GM19238 (cell line): ENCODE data around the gene NSG1.
"Not testable (repeated sequence)": the region's sequence is repeated elsewhere in the genome, so short reads cannot be mapped to it uniquely, and the experiment has no call there.

Experiments used
- DNase-seq: peaks from one replicate; pipeline ENCODE4 v3.0.0; 2011; ENCODE audit warnings: low spot score; ENCODE audit not compliant: insufficient read length

Gene NSG1

DNA sequence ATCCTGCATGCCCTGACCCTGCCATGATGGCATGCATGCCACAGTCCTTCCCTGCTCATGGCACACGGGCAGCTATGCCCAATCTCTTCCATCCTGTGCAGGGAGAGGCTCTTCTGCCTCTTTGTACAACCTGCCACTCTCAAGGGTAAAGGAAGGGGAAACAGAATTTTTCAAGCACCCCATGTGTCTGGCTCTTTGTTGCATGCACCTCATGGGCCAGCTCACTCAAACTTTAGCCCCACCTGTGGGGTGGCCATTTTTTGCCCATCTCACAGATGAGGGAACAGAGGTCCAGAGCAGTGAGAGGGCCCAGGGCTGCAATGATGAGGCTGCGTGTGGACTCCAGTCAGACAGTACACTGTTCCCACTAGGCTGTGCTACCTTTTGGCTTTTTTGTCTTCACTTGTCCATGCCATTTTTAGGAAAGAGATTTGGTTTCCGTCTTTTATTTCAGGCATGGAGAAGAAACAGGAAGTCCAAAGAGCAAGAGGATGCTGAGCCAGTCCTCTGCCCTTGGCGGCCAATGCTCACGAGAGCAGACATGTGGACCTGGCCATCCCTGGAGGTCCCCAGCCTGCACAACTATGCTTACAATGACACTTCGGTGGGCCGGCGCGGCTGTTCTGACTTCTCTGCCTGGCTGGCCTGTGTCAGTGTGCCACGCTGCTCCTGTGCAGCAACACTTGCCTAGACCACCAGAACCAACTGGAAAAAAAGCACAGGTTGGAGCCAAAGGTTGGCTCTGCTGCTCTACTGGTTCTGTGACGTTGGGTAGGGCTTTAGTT lies 45.6 kb downstream of the NSG1 start:
- DNase-seq = no peak

DNA sequence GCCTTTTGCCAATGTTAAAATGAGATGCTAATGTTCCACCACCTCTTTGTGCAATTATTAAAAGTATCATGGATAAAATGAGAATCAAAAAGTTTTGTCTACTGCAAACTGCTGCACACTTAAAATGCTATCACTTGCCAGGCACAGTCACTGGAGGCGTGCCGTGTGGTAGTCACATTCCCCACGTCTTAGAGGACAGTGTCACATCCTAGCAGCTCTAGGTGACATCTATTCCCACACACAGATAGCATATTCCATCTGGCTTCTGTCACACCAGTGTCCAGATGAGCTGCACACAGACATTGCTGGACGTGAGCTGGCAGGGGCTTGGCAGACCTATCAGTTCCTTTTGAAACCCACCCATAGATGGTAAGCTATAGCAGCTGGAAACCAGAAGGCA lies 47.0 kb downstream of the NSG1 start:
- DNase-seq = no peak

DNA sequence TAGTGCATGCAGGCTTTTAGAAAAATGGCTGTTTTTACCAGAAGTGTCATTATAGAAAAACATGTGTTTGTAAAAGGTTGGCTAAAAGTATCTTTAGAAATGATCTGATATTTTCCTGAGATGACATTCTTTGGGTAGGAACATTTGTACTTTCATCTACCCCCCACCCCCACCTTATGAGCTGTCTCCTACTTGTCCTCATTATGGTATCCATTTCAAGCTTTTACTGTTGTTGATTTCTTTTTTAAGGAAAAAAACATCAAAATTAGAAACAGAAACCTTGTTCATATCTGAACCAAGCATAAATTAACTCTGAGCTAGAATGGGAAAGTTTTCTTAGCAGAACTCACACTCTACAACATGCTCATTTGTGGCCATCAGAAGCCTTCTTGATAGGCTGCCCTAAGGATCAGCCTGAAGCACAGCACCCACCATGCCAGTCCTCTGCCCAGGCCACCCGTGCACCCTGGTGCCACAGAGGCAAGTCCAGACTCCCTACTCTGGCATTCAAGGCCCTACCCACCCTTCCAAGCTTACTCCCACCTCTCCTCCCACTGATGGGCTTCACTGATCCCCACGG lies 49.4 kb downstream of the NSG1 start:
- DNase-seq = no peak

DNA sequence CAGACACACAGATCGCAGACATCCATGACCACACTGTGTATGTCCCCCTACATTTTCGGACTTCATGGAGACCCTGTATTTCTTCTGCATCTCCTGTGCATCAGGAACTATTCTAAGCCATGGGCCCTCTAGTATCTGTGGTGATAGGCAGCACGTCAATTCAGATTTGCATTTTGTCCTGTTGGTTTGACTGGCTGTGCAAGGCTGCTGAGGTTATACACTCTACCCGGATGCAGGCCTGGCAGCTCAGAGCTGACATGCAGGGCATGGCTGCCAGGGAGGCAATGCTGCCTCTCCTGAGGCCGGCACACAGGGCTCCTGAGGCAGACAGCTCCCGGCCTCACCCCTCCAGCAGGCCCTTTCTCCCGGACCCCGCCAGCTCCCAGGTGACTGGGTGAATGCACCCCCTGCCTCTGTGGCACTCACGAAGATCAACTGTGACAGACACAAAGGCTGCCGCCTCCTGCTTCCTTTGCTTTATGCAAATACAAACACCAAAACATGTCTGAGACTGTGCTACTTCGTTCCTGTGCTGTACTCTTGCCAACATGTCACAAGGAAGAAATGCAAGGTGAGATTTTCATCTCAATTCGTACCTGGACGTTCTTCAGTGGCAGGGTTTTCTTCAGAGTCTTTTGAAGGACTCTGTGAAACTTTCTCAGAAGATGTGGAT lies 51.0 kb downstream of the NSG1 start:
- no peak for DNase-seq

DNA sequence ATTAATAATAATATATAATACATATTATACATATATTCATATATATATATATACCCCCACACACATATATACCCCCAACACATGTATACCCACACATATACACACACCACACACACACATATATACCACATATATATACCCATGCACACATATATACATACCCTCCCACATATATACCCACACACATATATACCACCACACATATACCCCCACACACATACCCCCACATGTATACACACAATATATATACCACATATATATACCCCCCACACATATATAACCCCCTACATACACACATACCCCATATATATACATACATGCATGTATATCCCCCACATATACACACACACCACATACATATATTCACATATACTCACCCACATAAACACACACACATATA lies 52.0 kb downstream of the NSG1 start:
- no peak for DNase-seq

DNA sequence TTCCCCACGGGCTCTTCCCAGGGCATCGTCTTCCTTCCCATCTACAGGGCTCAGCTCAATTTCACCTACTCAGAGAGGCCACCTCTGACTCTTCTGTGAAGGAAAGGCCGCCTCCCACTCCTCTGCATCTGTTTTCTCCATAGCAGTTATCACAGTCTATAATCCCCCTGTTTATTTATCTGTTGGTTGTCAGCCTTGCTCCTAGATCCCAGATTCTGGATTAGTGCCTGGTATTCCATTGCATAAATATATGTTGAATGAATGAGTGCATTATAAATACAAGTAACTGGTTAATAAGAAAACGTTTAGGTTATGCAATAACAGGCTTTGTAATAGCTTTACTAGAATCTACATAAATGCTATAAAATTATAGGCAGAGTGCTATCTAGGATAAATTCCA lies 52.9 kb downstream of the NSG1 start:
- DNase-seq = no peak

DNA sequence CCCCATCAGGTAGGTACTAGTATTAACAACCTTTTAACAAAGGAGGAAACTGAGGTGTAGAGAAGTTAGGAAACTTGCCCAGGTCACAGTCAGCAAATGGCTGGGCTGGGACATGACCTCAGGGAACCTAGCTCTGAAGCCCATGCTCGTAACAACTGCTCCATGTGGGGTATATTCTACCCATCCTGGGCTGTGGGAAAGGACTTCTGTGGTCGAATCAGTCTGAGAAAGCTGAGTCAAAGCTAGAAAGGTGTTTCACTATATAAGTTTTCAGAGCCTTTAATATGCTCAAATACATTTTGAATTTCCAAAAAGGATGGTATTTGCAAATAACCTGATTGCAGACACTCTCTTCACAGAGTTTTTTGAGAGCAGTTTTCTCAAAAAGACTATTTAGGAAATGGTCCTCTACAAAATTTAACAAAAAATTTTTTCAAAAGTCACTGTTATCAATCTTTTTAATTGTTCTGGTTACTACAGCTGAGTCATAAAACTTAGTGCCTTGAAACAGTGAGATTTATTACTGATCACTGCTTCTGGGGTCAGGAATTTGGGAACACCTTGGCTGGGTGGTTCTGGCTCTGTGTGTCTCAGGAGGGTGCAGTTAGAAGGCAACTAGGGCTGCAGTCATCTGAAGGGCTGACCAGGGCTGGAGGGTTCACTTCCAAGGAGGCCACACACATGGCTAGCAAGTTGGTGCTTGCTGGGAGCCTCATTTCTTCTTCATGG lies 53.6 kb downstream of the NSG1 start:
- no peak for DNase-seq

DNA sequence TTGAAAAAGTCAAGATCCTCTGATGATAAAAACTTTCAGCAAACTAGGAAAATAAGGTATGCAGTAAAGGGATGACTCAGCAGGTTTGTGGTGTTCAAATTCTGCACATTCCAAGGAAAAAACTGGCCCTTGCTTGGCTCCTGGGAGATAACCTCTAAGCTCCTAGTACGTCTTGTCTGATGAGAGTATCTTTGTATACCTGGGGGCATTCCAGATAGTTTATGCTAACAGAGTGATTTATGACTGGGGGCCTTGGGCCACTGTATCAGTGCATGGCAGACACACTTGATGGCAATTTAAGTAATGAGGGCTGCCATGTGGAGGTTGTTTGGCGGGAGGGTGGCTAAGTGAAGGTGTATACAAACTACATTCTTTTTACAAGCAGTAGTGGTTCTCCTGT lies 56.9 kb downstream of the NSG1 start:
- DNase-seq = no peak

DNA sequence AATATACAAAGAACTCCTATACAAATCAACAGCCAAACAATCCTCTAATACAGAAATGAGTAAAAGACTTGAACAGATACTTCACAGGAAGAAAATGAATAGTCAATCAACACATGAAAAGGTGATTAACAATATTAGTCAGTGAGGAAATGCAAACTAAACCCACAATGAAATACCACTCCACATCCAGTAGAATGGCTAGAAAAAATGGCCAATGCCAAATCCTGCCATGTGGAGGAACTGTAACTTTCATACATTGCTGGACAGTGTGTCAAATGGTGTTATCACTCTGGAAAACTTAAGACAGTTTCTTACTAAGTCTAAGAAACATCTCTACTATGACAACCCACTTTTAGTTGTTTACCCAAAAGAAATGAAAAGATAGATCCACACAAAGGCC lies 59.5 kb downstream of the NSG1 start:
- no peak for DNase-seq

DNA sequence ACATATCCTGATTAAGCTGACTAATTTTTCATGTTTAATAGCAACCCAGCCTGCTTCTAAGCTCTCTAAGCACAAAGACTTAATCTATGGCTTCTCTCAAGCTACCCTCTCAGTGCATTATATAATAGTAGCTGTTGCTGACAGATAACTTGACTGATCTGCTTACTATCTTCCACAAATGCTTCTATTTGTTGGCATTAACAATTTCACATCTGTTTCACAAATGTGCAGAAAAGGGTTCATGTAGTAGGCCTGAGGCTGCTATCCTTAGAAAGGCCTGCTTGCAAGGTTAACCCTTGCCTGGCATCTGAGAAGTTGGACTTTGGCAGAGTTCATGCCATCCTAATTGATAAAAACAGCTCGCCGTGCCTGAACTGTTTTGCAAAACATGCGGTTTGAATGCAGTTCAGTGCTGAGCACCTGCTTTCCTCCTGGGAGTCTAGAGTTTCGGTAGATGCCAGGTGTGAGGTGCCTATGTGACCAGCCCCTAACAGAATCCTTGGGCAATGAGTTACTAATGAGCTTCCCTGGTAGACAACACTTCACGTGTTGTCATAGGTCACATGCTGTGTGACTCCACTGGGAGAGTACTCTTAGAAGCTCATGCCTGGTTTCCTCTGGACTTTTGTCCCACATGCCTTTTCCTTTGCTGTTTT lies 68.4 kb downstream of the NSG1 start:
- no peak for DNase-seq

DNA sequence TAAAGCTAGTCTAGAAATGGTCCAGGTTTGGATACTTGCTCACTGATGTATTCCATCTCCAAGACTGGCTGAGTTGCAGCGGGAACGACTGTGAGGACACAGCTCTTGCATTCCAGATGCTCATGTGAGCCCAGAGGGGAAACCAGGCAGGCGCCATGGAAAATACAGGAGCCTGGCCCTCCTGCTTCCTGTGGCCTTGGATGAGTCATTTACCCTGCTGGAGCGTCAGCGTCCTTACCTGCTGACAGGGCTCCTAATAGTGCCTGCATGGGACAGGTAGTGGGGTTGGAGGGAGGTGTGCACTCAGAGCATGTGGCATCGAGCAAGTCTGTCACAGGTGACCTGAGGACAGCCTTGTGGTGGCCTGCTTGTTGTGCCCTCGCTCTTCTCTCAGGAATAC lies 69.4 kb downstream of the NSG1 start:
- DNase-seq = no peak

DNA sequence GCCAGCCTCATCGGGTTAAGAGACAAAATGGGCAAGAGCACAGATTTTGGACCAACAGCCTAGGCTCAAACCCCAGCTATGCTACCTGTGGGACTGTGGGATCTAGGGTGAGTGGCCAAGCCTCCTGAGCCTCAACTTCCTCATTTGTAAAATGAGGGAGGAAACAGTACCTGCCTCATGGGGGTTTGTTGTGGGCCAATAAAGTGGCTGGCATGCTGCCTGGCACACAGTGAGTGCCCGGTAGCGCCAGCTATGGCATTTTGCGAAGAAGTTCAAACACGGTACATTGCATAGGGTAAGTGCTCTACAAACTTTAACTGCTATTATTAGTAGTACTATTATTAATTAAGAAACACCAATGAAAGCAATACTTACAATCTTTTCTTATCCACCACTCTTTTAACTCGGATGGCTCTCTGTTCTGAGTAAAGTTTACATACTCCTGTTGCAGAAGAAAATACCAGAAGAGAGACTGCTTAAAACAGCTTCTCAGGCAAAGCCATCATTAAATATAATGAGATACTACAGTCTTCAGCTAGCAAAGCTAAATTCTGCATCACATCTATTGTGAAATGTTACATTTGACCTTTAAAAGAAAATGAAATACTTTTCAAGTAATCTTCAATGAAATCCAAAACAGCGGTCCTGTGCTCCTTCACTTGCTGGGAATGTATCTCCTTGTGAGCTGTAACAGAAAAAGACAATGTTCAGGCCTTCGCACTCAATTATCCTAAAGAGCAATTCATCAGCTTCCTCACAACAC lies 70.1 kb downstream of the NSG1 start:
- no peak for DNase-seq

DNA sequence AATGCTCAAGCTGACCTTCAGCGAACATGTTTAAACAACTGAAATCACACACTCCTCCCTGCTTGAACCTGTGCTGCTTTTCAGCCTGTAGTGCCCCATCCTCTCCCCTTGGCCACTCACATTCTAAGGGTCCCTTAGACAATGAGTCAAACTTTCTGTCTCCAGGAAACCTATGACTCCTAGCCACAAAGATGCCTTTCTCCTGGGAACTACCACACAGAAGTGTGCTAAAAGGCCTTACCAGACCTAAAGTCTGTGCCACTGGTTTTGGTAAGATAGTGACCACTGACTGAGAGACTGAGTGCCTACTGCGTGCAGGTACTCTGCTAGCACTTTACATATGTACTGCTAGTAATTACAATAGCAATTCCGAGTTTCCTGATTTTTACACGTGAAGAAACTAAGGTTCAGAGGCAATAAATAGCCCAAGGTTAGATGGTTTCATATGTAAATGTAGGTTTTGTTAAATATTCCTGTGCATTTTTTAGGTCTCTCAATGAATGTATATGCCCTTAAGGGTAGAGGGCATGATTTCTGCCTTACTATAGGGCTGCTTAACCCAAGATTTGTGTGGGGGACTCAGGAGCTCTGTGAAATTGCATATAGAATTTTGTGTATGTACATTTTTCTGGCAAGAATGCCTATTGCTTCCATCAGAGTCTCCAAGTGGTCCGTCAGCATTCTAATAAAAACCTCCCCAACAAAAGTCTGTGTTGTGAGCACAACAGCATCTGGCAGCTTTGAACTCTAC lies 71.1 kb downstream of the NSG1 start:
- DNase-seq = no peak

DNA sequence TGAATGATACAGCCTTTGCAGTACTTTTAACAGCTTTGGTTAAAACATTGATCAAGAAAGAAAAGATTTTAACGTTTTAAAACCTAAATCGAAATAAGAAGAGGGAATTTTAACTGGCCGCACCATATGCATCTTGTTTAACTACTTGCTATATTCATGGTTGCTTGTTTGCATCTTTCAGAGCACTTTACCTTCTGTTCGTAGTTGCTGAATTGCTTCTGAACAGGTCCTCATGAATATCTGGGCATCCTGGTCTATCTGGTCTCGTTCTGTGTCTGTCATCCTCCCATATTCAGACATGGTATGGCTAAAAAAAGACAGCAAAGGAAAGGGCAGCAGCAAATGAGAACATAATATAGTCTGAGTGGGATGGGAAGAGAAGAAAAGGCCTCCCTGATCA lies 72.3 kb downstream of the NSG1 start:
- DNase-seq = no peak

DNA sequence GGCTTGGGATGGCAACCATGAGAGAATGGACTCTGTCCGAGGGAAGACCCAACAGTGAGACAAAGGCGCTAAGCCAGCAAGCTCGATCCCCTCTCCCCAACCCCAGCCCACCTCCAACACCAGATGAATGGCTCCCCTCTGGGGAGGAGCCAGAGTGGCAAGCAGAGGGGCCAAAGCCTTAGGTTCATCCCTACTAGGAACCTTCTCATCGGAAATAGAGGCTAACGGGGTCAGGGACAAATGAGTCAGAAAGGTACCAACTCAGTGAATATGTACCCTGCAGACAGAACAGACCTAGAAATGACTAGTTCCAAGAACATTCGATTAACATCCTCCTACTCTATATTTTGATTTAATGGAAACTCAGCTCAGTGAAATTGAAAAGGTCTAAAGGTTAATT lies 73.9 kb downstream of the NSG1 start:
- no peak for DNase-seq

DNA sequence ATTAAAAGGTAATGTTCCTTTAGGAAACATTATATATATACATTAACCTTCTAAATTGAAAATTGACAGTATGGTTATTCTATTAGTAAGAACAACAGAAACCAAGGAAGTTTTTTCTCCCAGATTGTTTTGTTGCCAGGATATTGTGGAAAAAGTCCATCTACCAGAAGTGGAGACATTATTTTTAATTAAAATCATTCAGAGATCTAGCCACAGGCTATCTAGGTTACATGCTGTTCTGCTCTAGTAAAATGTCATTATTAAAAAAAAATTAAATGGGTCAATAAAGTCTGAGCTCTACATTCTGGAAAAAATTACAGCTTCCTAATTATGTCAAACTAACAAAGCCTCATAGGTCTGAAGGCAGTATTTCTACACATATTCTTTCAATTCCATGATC lies 74.3 kb downstream of the NSG1 start:
- DNase-seq = no peak

DNA sequence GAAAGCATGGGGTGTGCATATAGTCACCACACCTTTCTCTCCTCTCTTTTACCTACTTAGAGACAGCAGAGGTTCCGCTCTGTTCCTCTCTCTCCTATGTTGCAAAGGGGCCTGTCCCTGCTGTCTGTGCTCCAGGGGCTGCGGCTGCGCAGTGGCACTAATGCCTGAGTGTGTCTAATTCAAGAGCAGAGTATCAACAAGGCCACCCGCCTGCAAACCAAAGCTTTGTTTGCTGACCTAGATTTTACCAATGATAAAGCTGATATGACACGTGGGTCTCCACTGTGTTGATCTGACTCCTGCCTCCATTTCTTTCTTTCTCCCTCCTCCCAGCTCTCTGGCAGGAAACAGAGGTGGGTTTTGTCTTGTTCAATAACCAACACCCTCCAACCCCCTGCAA lies 74.9 kb downstream of the NSG1 start:
- no peak for DNase-seq

DNA sequence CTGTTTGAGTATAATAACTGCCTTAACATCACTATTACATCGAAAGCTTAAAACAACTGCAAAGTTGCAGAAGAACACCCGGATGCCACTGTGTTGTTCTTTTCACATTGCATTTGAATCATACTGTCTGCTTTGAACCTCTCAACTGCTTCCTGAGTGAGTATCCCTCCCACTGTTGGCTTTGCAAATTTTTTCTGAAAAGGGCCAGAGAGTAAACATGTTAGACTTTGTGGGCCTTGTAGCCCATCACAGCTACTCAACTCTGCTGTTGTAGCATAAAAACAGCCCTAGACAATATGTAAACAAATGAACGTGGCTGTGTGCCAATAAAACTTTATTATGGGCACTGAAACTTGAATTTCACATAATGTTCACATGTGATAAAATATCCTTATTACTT lies 76.1 kb downstream of the NSG1 start:
- no peak for DNase-seq

DNA sequence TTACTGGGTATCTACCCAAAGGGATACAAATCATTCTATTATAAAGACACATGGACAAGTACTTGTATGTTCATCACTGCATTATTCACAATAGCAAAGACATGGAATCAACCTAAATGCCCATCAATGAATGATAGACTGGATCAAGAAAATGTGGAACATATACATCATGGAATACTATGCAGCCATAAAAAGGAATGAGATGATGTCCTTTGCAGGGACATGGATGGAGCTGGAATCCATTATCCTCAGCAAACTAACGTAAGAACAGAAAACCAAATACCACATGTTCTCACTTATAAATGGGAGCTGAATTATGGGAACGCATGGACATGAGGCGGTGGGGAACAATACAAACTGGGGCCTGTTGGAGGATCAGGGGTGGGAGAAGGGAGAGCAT lies 78.3 kb downstream of the NSG1 start:
- not testable (repeated sequence) for DNase-seq
